ENCODE measurements around the gene FEM1C.

FEM1C gene

DNA sequence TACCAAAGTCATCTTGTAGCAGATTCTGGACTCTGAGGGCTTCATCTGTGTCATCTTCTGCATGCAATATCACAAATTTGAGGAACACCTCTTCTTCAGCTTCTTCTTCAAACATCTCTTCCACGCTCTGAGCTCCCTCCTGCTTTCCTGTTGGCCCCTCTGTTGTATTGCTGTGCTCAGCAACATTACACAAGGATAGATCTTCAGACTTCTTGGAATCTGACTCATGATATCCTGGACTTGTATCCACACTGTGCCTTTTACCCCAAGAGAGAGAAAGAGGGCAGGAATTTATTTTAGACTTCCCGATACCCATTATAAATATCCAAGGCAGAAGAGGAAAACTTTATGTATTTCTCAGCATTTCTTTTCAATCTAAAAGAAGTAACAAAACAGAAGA, 36.4 kb upstream of the FEM1C start:
- no peak for DNase-seq (ENCODE audit: low read depth, low spot score)
- H3K9ac ChIP-seq (ENCODE audit: insufficient read length): no peak overlapping the region
- TF ChIP-seq EZH2 (IDR thresholded peaks at IDR 0.05) (no peak), POLR2AphosphoS5 (IDR thresholded peaks at IDR 0.05; ENCODE audit: borderline replicate concordance, low read depth, low read length) (no peak), FOXP2 (optimal IDR thresholded peaks at IDR 0.05; ENCODE audit: control extremely low read depth, extremely low read length, insufficient read depth) (no peak)
- H3K9me3 ChIP-seq (ENCODE audit: low read depth, low read length): no peaks in the 10 kb centered on the region; the same call in 1 of the 2 replicates
- H3K36me3 ChIP-seq (ENCODE audit: insufficient read depth, low read length): no peaks in the 10 kb centered on the region
- no peak overlapping the region for H3K27ac ChIP-seq
- no peak overlapping the region for H3K4me3 ChIP-seq

DNA sequence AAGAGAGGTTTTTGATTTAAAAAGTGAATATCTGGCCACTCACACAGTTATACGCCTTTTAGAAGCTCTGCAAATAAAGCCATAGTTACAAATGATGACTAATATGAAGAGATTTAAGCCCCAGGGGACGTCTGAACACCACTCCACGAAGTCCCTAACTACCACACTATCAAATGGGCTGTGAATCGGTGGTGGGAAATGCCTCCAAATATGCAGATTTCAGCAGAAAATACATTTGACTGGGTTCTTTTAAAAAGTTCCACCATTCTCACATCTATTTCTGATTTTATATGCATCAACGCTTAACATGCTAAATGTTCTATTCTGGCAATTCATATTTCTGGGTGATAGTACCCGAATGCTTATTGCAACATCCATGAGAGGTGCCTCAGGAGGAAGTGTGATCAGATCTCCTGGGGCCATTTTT, 35.2 kb upstream of the FEM1C start:
- Histone ChIP-seq H3K9me3 (ENCODE audit: low read depth, low read length) (no peaks in the 10 kb centered on the region; the same call in 1 of the 2 replicates), H3K27ac (peak overlapping the region; percentile 49), H3K4me3 (peak overlapping the region; percentile 15), H3K36me3 (ENCODE audit: insufficient read depth, low read length) (no peaks in the 10 kb centered on the region), H3K9ac (ENCODE audit: insufficient read length) (no peak overlapping the region)
- no peak for DNase-seq (ENCODE audit: low read depth, low spot score)
- no peak for TF ChIP-seq EZH2 (IDR thresholded peaks at IDR 0.05)
- TF ChIP-seq FOXP2 (optimal IDR thresholded peaks at IDR 0.05; ENCODE audit: control extremely low read depth, extremely low read length, insufficient read depth): no peak
- TF ChIP-seq POLR2AphosphoS5 (IDR thresholded peaks at IDR 0.05; ENCODE audit: borderline replicate concordance, low read depth, low read length): no peak

DNA sequence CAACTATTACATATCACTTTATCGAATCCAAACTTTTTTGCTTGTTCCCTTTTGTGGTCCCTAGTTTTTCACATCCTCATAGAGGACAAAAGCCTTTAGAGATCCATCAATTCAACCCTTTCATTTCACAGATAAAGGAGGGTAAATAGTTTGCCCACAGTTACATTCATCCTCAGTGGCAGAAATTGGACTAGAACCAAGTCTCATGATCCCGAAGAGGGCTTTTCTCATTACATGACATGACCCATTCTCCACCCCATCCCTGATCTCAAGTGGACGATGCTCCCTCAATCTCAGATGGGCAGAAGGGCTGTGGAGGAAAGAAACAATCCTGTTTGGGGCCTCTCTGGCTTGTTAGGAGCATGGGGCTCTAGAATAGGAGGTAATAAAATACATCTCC, 34.6 kb upstream of the FEM1C start:
- no peak for TF ChIP-seq EZH2 (IDR thresholded peaks at IDR 0.05)
- TF ChIP-seq FOXP2 (optimal IDR thresholded peaks at IDR 0.05; ENCODE audit: control extremely low read depth, extremely low read length, insufficient read depth): no peak
- no peak for TF ChIP-seq POLR2AphosphoS5 (IDR thresholded peaks at IDR 0.05; ENCODE audit: borderline replicate concordance, low read depth, low read length)
- DNase-seq (ENCODE audit: low read depth, low spot score): no peak
- H3K27ac ChIP-seq: peak overlapping the region; percentile 49; the same call in 1 of the 2 replicates

DNA sequence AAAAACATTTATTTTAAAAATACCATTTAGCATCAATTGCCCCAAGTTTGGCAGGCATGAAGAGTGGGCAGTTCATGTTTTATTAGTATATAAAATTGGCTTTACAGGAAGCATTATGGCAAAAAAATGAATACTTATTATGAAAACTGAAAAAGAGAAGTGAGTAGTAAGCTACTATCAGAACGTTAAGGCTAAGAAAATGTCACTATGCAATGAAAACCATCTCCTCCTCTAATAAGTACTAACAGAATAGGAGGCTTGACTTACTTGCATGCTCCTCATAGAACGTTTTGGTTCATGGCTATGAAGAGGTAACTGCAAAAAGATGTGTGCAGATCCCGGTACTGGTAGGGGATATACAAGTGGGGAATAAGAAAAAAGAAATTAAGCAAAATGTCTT, 34.1 kb upstream of the FEM1C start:
- no peak for TF ChIP-seq POLR2AphosphoS5 (IDR thresholded peaks at IDR 0.05; ENCODE audit: borderline replicate concordance, low read depth, low read length)
- Histone ChIP-seq H3K9ac (ENCODE audit: insufficient read length) (no peak overlapping the region), H3K9me3 (ENCODE audit: low read depth, low read length) (no peaks in the 10 kb centered on the region; the same call in 1 of the 2 replicates), H3K27ac (no peak overlapping the region), H3K4me3 (no peak overlapping the region), H3K36me3 (ENCODE audit: insufficient read depth, low read length) (no peaks in the 10 kb centered on the region)
- DNase-seq (ENCODE audit: low read depth, low spot score): no peak

More for the DNA sequence above, 34.6 kb upstream of the FEM1C start:
- no peaks in the 10 kb centered on the region; the same call in 1 of the 2 replicates for H3K9me3 ChIP-seq (ENCODE audit: low read depth, low read length)
- H3K36me3 ChIP-seq (ENCODE audit: insufficient read depth, low read length): no peaks in the 10 kb centered on the region
- no peak overlapping the region for H3K9ac ChIP-seq (ENCODE audit: insufficient read length)
- H3K4me3 ChIP-seq: peak overlapping the region; percentile 15; the same call in 1 of the 2 replicates

DNA sequence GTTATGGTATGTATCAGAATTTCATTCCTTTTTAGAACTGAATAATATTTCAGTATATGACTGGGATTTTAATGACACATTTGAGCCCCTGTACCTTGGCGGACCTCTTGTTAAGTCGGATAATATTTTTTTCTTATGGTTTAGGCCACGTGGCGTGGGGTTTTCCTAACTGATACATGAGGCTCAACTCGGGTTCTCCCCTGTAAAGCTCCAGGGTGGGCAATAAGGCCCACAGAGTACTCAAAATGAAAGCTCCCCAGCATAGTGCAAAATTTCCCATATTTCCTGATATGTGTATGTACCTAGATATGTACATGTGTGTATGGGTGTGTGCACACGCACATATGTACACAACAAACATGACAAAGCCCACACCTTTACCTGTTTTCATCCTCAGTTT, 33.2 kb upstream of the FEM1C start:
- no peak for TF ChIP-seq EZH2 (IDR thresholded peaks at IDR 0.05)
- TF ChIP-seq FOXP2 (optimal IDR thresholded peaks at IDR 0.05; ENCODE audit: control extremely low read depth, extremely low read length, insufficient read depth): no peak
- TF ChIP-seq POLR2AphosphoS5 (IDR thresholded peaks at IDR 0.05; ENCODE audit: borderline replicate concordance, low read depth, low read length): no peak
- no peak overlapping the region for H3K27ac ChIP-seq
- H3K9me3 ChIP-seq (ENCODE audit: low read depth, low read length): no peaks in the 10 kb centered on the region; the same call in 1 of the 2 replicates
- H3K9ac ChIP-seq (ENCODE audit: insufficient read length): no peak overlapping the region
- H3K4me3 ChIP-seq: no peak overlapping the region
- H3K36me3 ChIP-seq (ENCODE audit: insufficient read depth, low read length): no peaks in the 10 kb centered on the region
- DNase-seq (ENCODE audit: low read depth, low spot score): no peak

DNA sequence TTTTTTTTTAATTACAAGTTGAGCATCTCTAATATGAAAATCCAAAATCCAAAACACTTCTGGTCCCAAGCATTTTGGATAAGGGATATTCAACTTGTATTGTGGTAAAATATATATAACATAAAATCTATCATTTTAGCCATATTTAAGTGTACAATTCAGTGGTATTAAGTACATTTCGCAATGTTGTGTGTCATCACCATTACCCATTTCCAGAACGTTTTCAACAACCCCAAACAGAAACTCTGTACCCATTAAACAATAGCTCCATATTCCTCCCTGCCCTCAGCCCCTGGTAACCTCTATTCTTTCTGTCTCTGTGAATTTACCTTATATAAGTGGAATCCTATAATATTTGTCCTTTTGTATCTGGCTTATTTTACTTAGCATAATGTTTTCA, 32.8 kb upstream of the FEM1C start:
- Histone ChIP-seq H3K9ac (ENCODE audit: insufficient read length) (no peak overlapping the region), H3K27ac (no peak overlapping the region), H3K36me3 (ENCODE audit: insufficient read depth, low read length) (no peaks in the 10 kb centered on the region), H3K4me3 (no peak overlapping the region), H3K9me3 (ENCODE audit: low read depth, low read length) (no peaks in the 10 kb centered on the region; the same call in 1 of the 2 replicates)
- TF ChIP-seq FOXP2 (optimal IDR thresholded peaks at IDR 0.05; ENCODE audit: control extremely low read depth, extremely low read length, insufficient read depth): no peak
- no peak for TF ChIP-seq EZH2 (IDR thresholded peaks at IDR 0.05)
- DNase-seq (ENCODE audit: low read depth, low spot score): no peak

DNA sequence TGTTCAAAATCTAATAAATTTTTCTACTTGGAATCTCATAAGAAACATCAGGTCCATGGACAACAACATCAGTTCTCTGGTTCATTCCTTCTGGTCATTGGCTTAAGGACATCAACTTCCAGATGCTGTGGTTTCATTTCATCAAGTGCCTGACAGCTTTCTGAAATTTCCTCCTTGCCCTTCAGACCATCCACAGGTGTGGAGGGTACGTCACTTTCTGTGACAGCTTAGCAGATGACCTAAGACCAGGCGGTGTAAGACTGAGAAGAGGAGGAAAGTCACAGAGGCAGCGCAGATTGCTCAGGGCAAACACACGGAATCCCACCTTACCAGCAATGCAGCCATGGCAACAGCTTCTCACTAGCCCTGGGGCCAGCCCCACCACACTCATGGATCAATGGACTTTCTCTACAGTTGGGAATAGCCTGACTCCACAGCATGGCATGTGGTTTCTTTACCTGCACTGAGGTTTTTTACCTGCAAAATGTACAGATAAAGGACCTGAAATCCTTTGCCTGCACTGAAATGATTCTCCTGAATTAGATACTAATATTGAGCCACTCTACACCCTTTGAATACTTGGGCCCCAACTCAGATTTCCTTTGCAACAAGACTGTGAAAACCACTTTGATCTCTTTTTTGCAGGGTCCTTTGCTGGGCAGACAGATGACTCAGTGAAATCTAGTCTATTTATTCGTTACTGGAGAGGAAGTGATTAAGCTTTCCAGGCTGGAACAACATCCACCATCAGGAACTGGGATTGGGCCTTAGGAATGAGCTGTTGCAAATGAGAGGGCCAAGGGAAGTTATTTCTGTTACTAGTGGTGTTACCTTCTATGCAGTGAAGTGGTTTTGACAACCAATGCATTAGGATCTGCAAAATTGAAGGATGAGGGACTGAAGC, 30.8 kb upstream of the FEM1C start:
- no peak for TF ChIP-seq EZH2 (IDR thresholded peaks at IDR 0.05)
- TF ChIP-seq POLR2AphosphoS5 (IDR thresholded peaks at IDR 0.05; ENCODE audit: borderline replicate concordance, low read depth, low read length): no peak
- TF ChIP-seq FOXP2 (optimal IDR thresholded peaks at IDR 0.05; ENCODE audit: control extremely low read depth, extremely low read length, insufficient read depth): no peak
- Histone ChIP-seq H3K9me3 (ENCODE audit: low read depth, low read length) (no peaks in the 10 kb centered on the region; the same call in 1 of the 2 replicates), H3K9ac (ENCODE audit: insufficient read length) (no peak overlapping the region), H3K36me3 (ENCODE audit: insufficient read depth, low read length) (no peaks in the 10 kb centered on the region), H3K27ac (no peak overlapping the region), H3K4me3 (no peak overlapping the region)
- no peak for DNase-seq (ENCODE audit: low read depth, low spot score)

DNA sequence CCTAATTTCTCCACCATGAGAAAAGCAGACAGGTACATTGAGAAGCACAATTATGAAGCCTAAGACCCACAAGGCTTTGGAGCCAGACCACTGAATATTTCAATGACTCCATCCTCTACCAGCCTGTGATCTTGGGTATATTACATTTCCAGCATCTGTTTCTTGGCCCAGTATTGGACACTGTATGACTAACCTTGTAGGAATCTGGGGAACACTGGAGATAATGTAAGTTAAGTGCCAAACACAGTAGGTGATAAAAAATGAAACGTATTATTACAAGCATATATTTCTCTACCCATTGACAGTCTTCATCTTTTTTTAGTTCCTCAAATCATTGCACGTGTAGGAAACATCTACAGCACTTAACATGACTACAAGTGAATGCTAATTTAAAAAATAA, 28.6 kb upstream of the FEM1C start:
- Histone ChIP-seq H3K27ac (no peak overlapping the region), H3K9me3 (ENCODE audit: low read depth, low read length) (no peaks in the 10 kb centered on the region; the same call in 1 of the 2 replicates), H3K9ac (ENCODE audit: insufficient read length) (no peak overlapping the region), H3K36me3 (ENCODE audit: insufficient read depth, low read length) (no peaks in the 10 kb centered on the region), H3K4me3 (no peak overlapping the region)
- DNase-seq (ENCODE audit: low read depth, low spot score): no peak
- TF ChIP-seq EZH2 (IDR thresholded peaks at IDR 0.05): no peak
- no peak for TF ChIP-seq POLR2AphosphoS5 (IDR thresholded peaks at IDR 0.05; ENCODE audit: borderline replicate concordance, low read depth, low read length)
- TF ChIP-seq FOXP2 (optimal IDR thresholded peaks at IDR 0.05; ENCODE audit: control extremely low read depth, extremely low read length, insufficient read depth): no peak

All from SK-N-MC (cell line).